Measurements from ENCODE around the gene ZDHHC12. TPM values are rescaled to one million over a fixed set of nuclear protein-coding genes. Genes with fewer than 3 reads are reported as not detected.

Gene ZDHHC12
- total and polyA plus RNA-seq, 4 donors = 22.6 to 103 (median 63.4) TPM

- Histone ChIP-seq H3K27ac (ENCODE audit: low read depth in 1 of 2, low read length in 1 of 2) (no peak overlapping the region), H3K27me3 (ENCODE audit: control insufficient read depth in 3 of 3, insufficient read depth in 3 of 3, low read length in 2 of 3) (no peaks in the 10 kb centered on the region), H3K4me3 (no peak overlapping the region), H3K4me1 (ENCODE audit: control insufficient read depth in 5 of 5, insufficient read depth in 5 of 5, low read length in 5 of 5) (peaks cover 0 to 5% (median 0%) of the 10 kb centered on the region in 5 donors), H3K36me3 (ENCODE audit: control insufficient read depth in 4 of 4, insufficient read depth in 4 of 4, low read length in 4 of 4) (peaks cover 0 to 15% (median 2%) of the 10 kb centered on the region in 4 donors), H3K9me3 (ENCODE audit: control insufficient read depth in 4 of 4, insufficient read depth in 3 of 4, low read length in 3 of 4) (no peaks in the 10 kb centered on the region), H3K9ac (ENCODE audit: insufficient read depth in 1 of 2, low read length in 2 of 2) (no peak overlapping the region)
- DNase-seq (no peak), ATAC-seq (ENCODE audit: insufficient read depth, low FRiP score) (no peak)
- no peak for TF ChIP-seq CTCF (IDR thresholded peaks at IDR 0.05; ENCODE audit: control extremely low read depth, extremely low read depth)
- WGBS, 2 donors = 93% methylated on average over 22 of the region's 22 CpGs
Measured at GRCh38 chr9:128720841-128721486, 3.0 kb downstream of the ZDHHC12 start.

GRCh38 chr9:128719919-128720605, 3.9 kb downstream of the ZDHHC12 start:
- Histone ChIP-seq H3K36me3 (ENCODE audit: control insufficient read depth in 4 of 4, insufficient read depth in 4 of 4, low read length in 4 of 4) (peaks cover 0 to 15% (median 2%) of the 10 kb centered on the region in 4 donors), H3K9ac (ENCODE audit: insufficient read depth in 1 of 2, low read length in 2 of 2) (no peak overlapping the region), H3K4me3 (no peak overlapping the region), H3K9me3 (ENCODE audit: control insufficient read depth in 4 of 4, insufficient read depth in 3 of 4, low read length in 3 of 4) (no peaks in the 10 kb centered on the region), H3K27me3 (ENCODE audit: control insufficient read depth in 3 of 3, insufficient read depth in 3 of 3, low read length in 2 of 3) (no peaks in the 10 kb centered on the region), H3K4me1 (ENCODE audit: control insufficient read depth in 5 of 5, insufficient read depth in 5 of 5, low read length in 5 of 5) (peaks cover 0 to 5% (median 0%) of the 10 kb centered on the region in 5 donors), H3K27ac (ENCODE audit: low read depth in 1 of 2, low read length in 1 of 2) (no peak overlapping the region)
- no peak for ATAC-seq (ENCODE audit: insufficient read depth, low FRiP score)
- TF ChIP-seq CTCF (IDR thresholded peaks at IDR 0.05; ENCODE audit: control extremely low read depth, extremely low read depth) = no peak
- no peak for DNase-seq
- 93 to 94% methylated on average over 30 of the region's 30 CpGs for WGBS, 2 donors

- 95 to 96% methylated on average over 5 of the region's 5 CpGs for WGBS, 2 donors
- ATAC-seq (ENCODE audit: insufficient read depth, low FRiP score) = no peak
- no peaks in the 10 kb centered on the region for H3K9me3 ChIP-seq (ENCODE audit: control insufficient read depth in 4 of 4, insufficient read depth in 3 of 4, low read length in 3 of 4)
- H3K9ac ChIP-seq (ENCODE audit: insufficient read depth in 1 of 2, low read length in 2 of 2) = no peak overlapping the region
- no peaks in the 10 kb centered on the region for H3K4me1 ChIP-seq (ENCODE audit: control insufficient read depth in 5 of 5, insufficient read depth in 5 of 5, low read length in 5 of 5)
- no peak for DNase-seq
- no peak overlapping the region for H3K27ac ChIP-seq (ENCODE audit: low read depth in 1 of 2, low read length in 1 of 2)
- no peaks in the 10 kb centered on the region for H3K27me3 ChIP-seq (ENCODE audit: control insufficient read depth in 3 of 3, insufficient read depth in 3 of 3, low read length in 2 of 3)
- H3K4me3 ChIP-seq = no peak overlapping the region
- peaks cover 0 to 22% (median 2%) of the 10 kb centered on the region in 4 donors for H3K36me3 ChIP-seq (ENCODE audit: control insufficient read depth in 4 of 4, insufficient read depth in 4 of 4, low read length in 4 of 4)
- no peak for TF ChIP-seq CTCF (IDR thresholded peaks at IDR 0.05; ENCODE audit: control extremely low read depth, extremely low read depth)
Measured at GRCh38 chr9:128718475-128718874, 5.5 kb downstream of the ZDHHC12 start.
